CD14-positive monocyte (primary cell): ENCODE measurements around the gene IQGAP2. TPM values are rescaled to one million over a fixed set of nuclear protein-coding genes. Genes with fewer than 3 reads are reported as not detected.

Source experiments
- DNase-seq, 3 donors: peaks; one replicate each; pipeline ENCODE4 v3.0.0-alpha.2; 2011 to 2022
- H2AFZ ChIP-seq: 2 replicates; pipeline ENCODE4 v1.6.0; 2012; ENCODE audit warnings: mild to moderate bottlenecking, low read depth, low read length, inconsistent platforms; ENCODE audit not compliant: insufficient read depth, poor library complexity, severe bottlenecking
- H3K27ac ChIP-seq, 2 donors: 1 replicate in 1 of 2; 2 replicates in 1 of 2; pipeline ENCODE4 v1.5.1; 2012 to 2013; ENCODE audit warnings: low read length in 2 of 2, control low read depth in 1 of 2, inconsistent platforms in 1 of 2, low read depth in 1 of 2, mild to moderate bottlenecking in 1 of 2
- H3K27me3 ChIP-seq, 2 donors: one replicate each; pipeline versions ENCODE4 v1.6.0 to v1.6.1; 2011 to 2013; ENCODE audit warnings: low read length in 2 of 2; ENCODE audit not compliant: control insufficient read depth in 2 of 2, insufficient read depth in 2 of 2
- H3K36me3 ChIP-seq, 2 donors: replicated peaks in 1 of 2; 1 replicate in 1 of 2; 2 replicates in 1 of 2; pipeline versions ENCODE4 v1.5.1 to v1.6.1; 2012 to 2013; ENCODE audit warnings: low read length in 2 of 2, control low read depth in 1 of 2, inconsistent platforms in 1 of 2, mild to moderate bottlenecking in 1 of 2; ENCODE audit not compliant: insufficient read depth in 2 of 2, control insufficient read depth in 1 of 2
- H3K4me1 ChIP-seq, 2 donors: 1 replicate in 1 of 2; 2 replicates in 1 of 2; pipeline versions ENCODE4 v1.5.1 to v1.6.1; 2012 to 2013; ENCODE audit warnings: low read length in 2 of 2, control low read depth in 1 of 2, inconsistent platforms in 1 of 2, mild to moderate bottlenecking in 1 of 2, moderate library complexity in 1 of 2; ENCODE audit not compliant: insufficient read depth in 2 of 2, control insufficient read depth in 1 of 2
- H3K4me2 ChIP-seq: replicated peaks from 2 replicates; pipeline ENCODE3; 2012; ENCODE audit warnings: low read length, moderate library complexity, mild to moderate bottlenecking; ENCODE audit not compliant: poor library complexity, severe bottlenecking; ENCODE audit errors: extremely low read depth
- H3K4me3 ChIP-seq, 3 experiments: fragments of 200-600 bp in 1 of 3; sonication (generic) in 1 of 3; replicated peaks in 1 of 3; 1 replicate in 2 of 3; 2 replicates in 1 of 3; pipeline ENCODE4 v1.5.1; 2011 to 2013; ENCODE audit warnings: low read length in 3 of 3, mild to moderate bottlenecking in 3 of 3, control low read depth in 2 of 3, low read depth in 2 of 3, inconsistent platforms in 1 of 3, moderate library complexity in 1 of 3
- H3K79me2 ChIP-seq: 2 replicates; pipeline ENCODE4 v1.6.0; 2012; ENCODE audit warnings: mild to moderate bottlenecking, control low read depth, inconsistent platforms, low read length, moderate library complexity; ENCODE audit not compliant: insufficient read depth
- H3K9ac ChIP-seq: 2 replicates; pipeline ENCODE4 v1.6.0; 2017; ENCODE audit warnings: low read length, mild to moderate bottlenecking; ENCODE audit not compliant: insufficient read depth, poor library complexity, severe bottlenecking
- H3K9me3 ChIP-seq, 2 donors: replicated peaks in 1 of 2; 1 replicate in 1 of 2; 2 replicates in 1 of 2; pipeline versions ENCODE4 v1.5.1 to v1.6.1; 2012 to 2013; ENCODE audit warnings: low read length in 2 of 2, control low read depth in 1 of 2; ENCODE audit not compliant: control insufficient read depth in 1 of 2, insufficient read depth in 1 of 2
- H4K20me1 ChIP-seq: 2 replicates; pipeline ENCODE4 v1.6.0; 2012; ENCODE audit warnings: mild to moderate bottlenecking, low read length, control low read depth, moderate library complexity; ENCODE audit not compliant: insufficient read depth
- H3K27ac Mint-ChIP-seq, 7 donors: one replicate each; pipeline ENCODE4 v1.8.0; 2020; ENCODE audit warnings: mild to moderate bottlenecking in 7 of 7, mixed read lengths in 7 of 7, moderate library complexity in 6 of 7, inconsistent platforms in 2 of 7
- H3K27me3 Mint-ChIP-seq, 3 donors: one replicate each; pipeline ENCODE4 v1.8.0; 2021 to 2022; ENCODE audit warnings: low read depth in 3 of 3, mild to moderate bottlenecking in 3 of 3, mixed read lengths in 3 of 3, moderate library complexity in 3 of 3, inconsistent platforms in 1 of 3
- H3K36me3 Mint-ChIP-seq, 2 donors: one replicate each; pipeline ENCODE4 v1.8.0; 2020; ENCODE audit warnings: mixed read lengths in 2 of 2, inconsistent platforms in 1 of 2, mild to moderate bottlenecking in 1 of 2
- H3K4me1 Mint-ChIP-seq: one replicate; pipeline ENCODE4 v1.8.0; 2020; ENCODE audit warnings: mild to moderate bottlenecking, mixed read lengths
- H3K4me3 Mint-ChIP-seq, 2 donors: one replicate each; pipeline ENCODE4 v1.8.0; 2020; ENCODE audit warnings: mild to moderate bottlenecking in 2 of 2, mixed read lengths in 2 of 2, moderate library complexity in 1 of 2
- H3K9me3 Mint-ChIP-seq, 7 donors: one replicate each; pipeline ENCODE4 v1.8.0; 2020 to 2022; ENCODE audit warnings: mixed read lengths in 7 of 7, mild to moderate bottlenecking in 6 of 7, moderate library complexity in 6 of 7, inconsistent platforms in 2 of 7
- CTCF ChIP-seq: fragments of 200-600 bp; IDR thresholded peaks from one replicate; pipeline ENCODE4 v1.8.0; 2022; ENCODE audit warnings: antibody characterized with exemption, mild to moderate bottlenecking
- WGBS: methylation state at CpG from one replicate; pipeline ENCODE4 v1.1.5; 2013; ENCODE audit warnings: missing lambda C conversion rate; ENCODE audit not compliant: insufficient coverage; 5-methylcytosine and 5-hydroxymethylcytosine counted together
- intact Hi-C, 2 donors: fragments of 100-400 bp; cut with micrococcal nuclease; formaldehyde crosslinking; loops; one replicate each; pipeline versions ENCODE4 v1.15.0 to v1.15.1; 2023
- polyA plus RNA-seq, 3 donors: library from polyadenylated mRNA; depleted of rRNA in 1 of 3; unstranded in 2 of 3; stranded (reverse) in 1 of 3; fragments of 300-500 nt in 2 of 3; fragments of >200 nt in 1 of 3; fragmentation: Illumina TruSeq in 2 of 3; gene quantifications; 1 replicate in 2 of 3; 2 replicates in 1 of 3; pipeline ENCODE4 v1.2.3, GENCODE V29; 2012 to 2021

IQGAP2 gene
- polyA plus RNA-seq, 3 donors = 21.4 to 50.9 (median 35.4) TPM

GRCh38 chr5:76583163-76584047 is 180.3 kb downstream of the IQGAP2 start:
- DNase-seq = peak in 2 of 3 donors; percentile 10 to 14
- H3K9me3 ChIP-seq = no peaks in the 10 kb centered on the region
- peaks cover 13 to 51% of the 10 kb centered on the region in 2 donors for H3K36me3 ChIP-seq
- peak; percentile 56 for TF ChIP-seq CTCF
- H3K27me3 ChIP-seq = no peaks in the 10 kb centered on the region
- peak overlapping the region in 1 of 2 donors; percentile 52 for H3K27ac ChIP-seq
- H3K4me3 Mint-ChIP-seq = no peak overlapping the region
- intact Hi-C loops = loop anchor here in 1 of 2 donors (5.0 to 10.0 kb wide), 2 partner anchors 36 to 179 kb away; partner anchors contain the start of gene IQGAP2
- no peak overlapping the region for H3K4me3 ChIP-seq
- peaks cover 28% of the 10 kb centered on the region for H3K4me1 Mint-ChIP-seq
- peaks cover 8% of the 10 kb centered on the region for H3K79me2 ChIP-seq
- H4K20me1 ChIP-seq = peaks cover 48% of the 10 kb centered on the region
- H3K9ac ChIP-seq = no peak overlapping the region
- no peak overlapping the region for H2AFZ ChIP-seq
- no peak overlapping the region for H3K4me2 ChIP-seq
- peak overlapping the region in 2 of 7 donors; percentile 81 to 84 for H3K27ac Mint-ChIP-seq
- no peaks in the 10 kb centered on the region for H3K9me3 Mint-ChIP-seq
- H3K36me3 Mint-ChIP-seq = peaks cover 28 to 36% of the 10 kb centered on the region in 2 donors
- 50% methylated on average over 2 of the region's 7 CpGs for WGBS
- no peaks in the 10 kb centered on the region for H3K27me3 Mint-ChIP-seq
- peaks cover 18 to 21% of the 10 kb centered on the region in 2 donors for H3K4me1 ChIP-seq

GRCh38 chr5:76585783-76586217 is 182.7 kb downstream of the IQGAP2 start:
- Mint-ChIP-seq H3K27me3 (no peaks in the 10 kb centered on the region), H3K4me1 (peaks cover 24% of the 10 kb centered on the region), H3K36me3 (peaks cover 36 to 48% of the 10 kb centered on the region in 2 donors), H3K9me3 (no peaks in the 10 kb centered on the region), H3K4me3 (no peak overlapping the region), H3K27ac (peak overlapping the region in 2 of 7 donors; percentile 2 to 8)
- Histone ChIP-seq H3K36me3 (peaks cover 30 to 63% of the 10 kb centered on the region in 2 donors), H3K4me2 (no peak overlapping the region), H3K27ac (no peak overlapping the region), H3K27me3 (no peaks in the 10 kb centered on the region), H3K4me3 (no peak overlapping the region), H3K4me1 (peaks cover 18 to 21% of the 10 kb centered on the region in 2 donors), H3K9me3 (no peaks in the 10 kb centered on the region), H3K79me2 (peaks cover 8% of the 10 kb centered on the region), H4K20me1 (peaks cover 35% of the 10 kb centered on the region), H3K9ac (no peak overlapping the region), H2AFZ (no peak overlapping the region)
- no peak for DNase-seq
- no peak for TF ChIP-seq CTCF
- WGBS = no CpG with 5 or more reads among the region's 3 CpGs
- intact Hi-C loops = loop anchor here in 1 of 2 donors (10.0 kb wide), 1 partner anchor 181 kb away; the partner anchor contains the start of gene IQGAP2
